Measurements from ENCODE around the gene SYCE1. TPM values are rescaled to one million over a fixed set of nuclear protein-coding genes. Genes with fewer than 3 reads are reported as not detected.
"Not testable (repeated sequence)": the region's sequence is repeated elsewhere in the genome, so short reads cannot be mapped to it uniquely, and the experiment has no call there.

The SYCE1 gene, protein sequence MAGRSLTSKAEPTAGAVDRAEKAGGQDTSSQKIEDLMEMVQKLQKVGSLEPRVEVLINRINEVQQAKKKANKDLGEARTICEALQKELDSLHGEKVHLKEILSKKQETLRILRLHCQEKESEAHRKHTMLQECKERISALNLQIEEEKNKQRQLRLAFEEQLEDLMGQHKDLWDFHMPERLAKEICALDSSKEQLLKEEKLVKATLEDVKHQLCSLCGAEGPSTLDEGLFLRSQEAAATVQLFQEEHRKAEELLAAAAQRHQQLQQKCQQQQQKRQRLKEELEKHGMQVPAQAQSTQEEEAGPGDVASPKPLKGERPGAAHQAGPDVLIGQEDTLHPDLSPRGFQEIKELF
- total RNA-seq: 0.35 TPM
- long read RNA-seq, partial matches to known transcripts: 0 of 1 reads
- long read RNA-seq, other reads (novel, unspliced or antisense): 0 of 1 reads

- intact Hi-C loops (cut with DNase I): no loop called here
Observed at GRCh38 chr10:133565441-133566294, at the start of gene SYCE1. Gene SYCE1, minus strand, starts transcription at chr10:133565583. Its CDS starts 54 bp downstream, at chr10:133565529.

GRCh38 chr10:133614830-133615580 is 49.6 kb upstream of the SYCE1 start:
- intact Hi-C loops (cut with DNase I): no loop called here
- no peak for DNase-seq (ENCODE audit: missing footprints)
- ATAC-seq: no peak

More at GRCh38 chr10:133565441-133566294, at the start of gene SYCE1:
- ATAC-seq (peak; percentile 21), DNase-seq (ENCODE audit: missing footprints) (peak; percentile 69)

DNA sequence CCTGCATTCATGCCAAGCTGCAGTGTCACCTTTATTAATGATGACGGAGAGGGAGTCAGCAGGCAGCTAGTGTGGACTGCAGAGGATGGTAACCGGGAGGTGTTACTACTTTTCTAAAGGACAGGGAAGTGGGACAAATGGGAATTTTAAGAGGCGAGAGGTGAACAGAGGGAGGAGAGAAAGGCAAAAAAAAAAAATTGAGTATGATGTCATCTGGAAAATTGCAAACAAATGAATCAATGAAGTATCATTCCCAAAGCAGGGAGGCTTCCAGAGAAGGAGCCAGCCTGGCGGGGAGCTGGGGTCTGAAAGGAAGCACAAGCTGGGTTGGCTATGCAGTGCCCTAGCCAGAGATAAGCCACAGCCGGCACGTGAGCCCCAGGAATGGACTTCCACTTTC is 48.3 kb upstream of the SYCE1 start:
- DNase-seq (ENCODE audit: missing footprints) (no peak), ATAC-seq (no peak)
- intact Hi-C loops (cut with DNase I): no loop called here

DNA sequence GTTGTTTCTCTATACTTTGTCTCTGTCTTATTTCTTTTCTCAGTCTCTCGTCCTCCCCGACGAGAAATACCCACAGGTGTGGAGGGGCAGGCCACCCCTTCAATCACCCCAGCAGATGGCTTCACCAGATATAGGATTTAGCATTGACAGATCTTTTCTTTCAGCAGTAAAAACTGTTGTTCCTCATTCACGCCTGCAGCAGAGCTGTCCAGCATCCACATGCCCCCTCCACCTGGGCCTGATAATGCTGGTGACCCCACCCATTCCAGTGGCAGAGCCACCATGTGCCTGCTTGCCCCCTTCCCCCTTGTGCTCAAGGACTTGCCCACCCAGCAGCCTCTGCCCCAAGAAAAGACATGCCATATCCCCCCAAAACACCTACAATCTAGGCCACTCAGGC is 45.7 kb upstream of the SYCE1 start:
- intact Hi-C loops (cut with DNase I): no loop called here
- DNase-seq (ENCODE audit: missing footprints): no peak

DNA sequence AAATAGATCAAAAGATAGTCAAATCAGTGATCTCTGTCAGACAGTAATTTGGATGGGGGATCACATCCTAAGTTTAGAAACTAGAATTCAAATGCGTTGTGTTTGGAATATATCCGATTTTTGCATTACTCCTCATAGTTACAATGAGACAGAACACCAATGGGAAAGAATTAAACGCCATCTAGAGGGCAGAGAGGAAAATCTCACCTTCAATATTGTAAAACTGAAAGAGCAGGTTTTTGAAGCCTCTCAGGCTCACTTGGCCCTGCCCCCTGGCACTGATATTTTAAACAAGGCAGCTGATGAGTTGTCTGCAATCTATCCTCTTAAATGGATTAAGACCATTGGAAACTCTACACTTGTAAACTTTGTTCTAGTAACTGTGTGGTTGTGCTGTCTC is 43.5 kb upstream of the SYCE1 start:
- DNase-seq (ENCODE audit: missing footprints) (no peak), ATAC-seq (no peak)

More for the DNA sequence above, 45.7 kb upstream of the SYCE1 start:
- ATAC-seq: no peak

GRCh38 chr10:133603434-133603833 is 38.1 kb upstream of the SYCE1 start:
- ATAC-seq; intact Hi-C loops (cut with DNase I); DNase-seq (ENCODE audit: missing footprints): not testable (repeated sequence)

More for the DNA sequence above, 43.5 kb upstream of the SYCE1 start:
- intact Hi-C loops (cut with DNase I): loop anchor here (5.0 kb wide), 2 partner anchors 172 to 282 kb away; no protein-coding TSS in a partner anchor

GRCh38 chr10:133600657-133601056 is 35.3 kb upstream of the SYCE1 start:
- intact Hi-C loops (cut with DNase I): no loop called here
- ATAC-seq (no peak), DNase-seq (ENCODE audit: missing footprints) (no peak)

DNA sequence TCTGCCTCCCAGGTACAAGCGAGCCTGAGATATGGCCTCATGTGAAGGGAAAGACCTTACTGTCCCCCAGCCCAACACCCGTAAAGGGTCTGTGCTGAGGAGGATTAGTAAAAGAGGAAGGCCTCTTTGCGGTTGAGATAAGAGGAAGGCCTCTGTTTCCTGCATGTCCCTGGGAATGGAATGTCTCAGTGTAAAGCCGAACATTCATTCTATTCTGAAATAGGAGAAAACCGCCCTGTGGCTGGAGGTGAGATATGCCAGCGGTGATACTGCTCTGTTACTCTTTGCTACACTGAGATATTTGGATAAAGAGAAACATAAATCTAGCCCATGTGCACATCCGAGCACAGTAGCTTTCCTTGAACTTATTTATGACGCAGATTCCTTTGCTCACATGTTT is 34.5 kb upstream of the SYCE1 start:
- intact Hi-C loops (cut with DNase I); DNase-seq (ENCODE audit: missing footprints); ATAC-seq: not testable (repeated sequence)

- ATAC-seq: no peak
- intact Hi-C loops (cut with DNase I): no loop called here
Observed at GRCh38 chr10:133592716-133593115, 27.3 kb upstream of the SYCE1 start.

GRCh38 chr10:133590970-133591359 is 25.6 kb upstream of the SYCE1 start:
- intact Hi-C loops (cut with DNase I): no loop called here
- DNase-seq (ENCODE audit: missing footprints): no peak

More at GRCh38 chr10:133592716-133593115, 27.3 kb upstream of the SYCE1 start:
- DNase-seq (ENCODE audit: missing footprints): no peak

GRCh38 chr10:133590226-133590969 is 25.0 kb upstream of the SYCE1 start:
- DNase-seq (ENCODE audit: missing footprints) (no peak), ATAC-seq (no peak)
- intact Hi-C loops (cut with DNase I): no loop called here

More at GRCh38 chr10:133590970-133591359, 25.6 kb upstream of the SYCE1 start:
- ATAC-seq: no peak

DNA sequence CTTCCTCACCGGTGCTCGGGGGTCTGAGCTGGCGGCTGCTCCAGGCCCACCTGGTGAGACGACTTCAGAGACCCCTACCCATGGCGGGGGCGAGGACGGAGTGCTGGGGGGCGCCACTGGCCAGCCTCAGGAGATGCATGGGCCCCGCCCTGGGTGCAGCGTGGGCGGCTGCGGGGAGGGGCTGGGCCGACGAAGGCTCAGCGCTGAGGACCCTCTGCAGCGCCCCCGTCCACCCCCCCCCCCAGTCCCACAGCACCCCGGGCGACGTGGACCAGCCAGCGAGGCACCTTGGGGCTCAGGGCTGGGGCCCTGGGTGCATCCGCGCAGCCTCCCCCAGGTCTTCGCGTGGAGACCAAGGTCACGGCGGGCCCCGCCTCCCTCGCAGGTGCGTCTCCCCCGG is 11.7 kb upstream of the SYCE1 start:
- DNase-seq (ENCODE audit: missing footprints); intact Hi-C loops (cut with DNase I): not testable (repeated sequence)
- ATAC-seq: peak; percentile 31

GRCh38 chr10:133573460-133573859 is 8.1 kb upstream of the SYCE1 start:
- DNase-seq (ENCODE audit: missing footprints); ATAC-seq; intact Hi-C loops (cut with DNase I): not testable (repeated sequence)

DNA sequence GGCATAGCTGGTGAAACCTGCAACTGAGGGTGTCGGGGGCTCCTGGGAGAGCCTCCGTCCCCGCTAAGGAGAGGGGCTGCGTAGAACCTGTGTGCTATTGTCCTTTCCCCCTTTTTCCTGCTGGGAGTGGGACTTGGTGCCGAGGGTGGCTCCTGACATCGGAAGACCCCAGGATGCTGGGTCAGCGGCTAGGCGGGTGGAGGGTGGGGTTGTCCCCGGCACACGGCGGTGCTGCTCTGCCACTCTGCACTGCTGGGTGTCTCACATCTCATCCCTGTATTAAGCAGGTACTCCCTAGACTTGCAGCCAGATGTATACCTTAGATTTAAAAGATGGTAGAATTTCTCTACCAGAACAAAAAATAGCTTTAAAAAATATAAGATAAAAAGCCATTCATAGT is 6.7 kb upstream of the SYCE1 start:
- ATAC-seq; DNase-seq (ENCODE audit: missing footprints); intact Hi-C loops (cut with DNase I): not testable (repeated sequence)

- intact Hi-C loops (cut with DNase I); ATAC-seq; DNase-seq (ENCODE audit: missing footprints): not testable (repeated sequence)
Observed at GRCh38 chr10:133569801-133570200, 4.4 kb upstream of the SYCE1 start.

DNA sequence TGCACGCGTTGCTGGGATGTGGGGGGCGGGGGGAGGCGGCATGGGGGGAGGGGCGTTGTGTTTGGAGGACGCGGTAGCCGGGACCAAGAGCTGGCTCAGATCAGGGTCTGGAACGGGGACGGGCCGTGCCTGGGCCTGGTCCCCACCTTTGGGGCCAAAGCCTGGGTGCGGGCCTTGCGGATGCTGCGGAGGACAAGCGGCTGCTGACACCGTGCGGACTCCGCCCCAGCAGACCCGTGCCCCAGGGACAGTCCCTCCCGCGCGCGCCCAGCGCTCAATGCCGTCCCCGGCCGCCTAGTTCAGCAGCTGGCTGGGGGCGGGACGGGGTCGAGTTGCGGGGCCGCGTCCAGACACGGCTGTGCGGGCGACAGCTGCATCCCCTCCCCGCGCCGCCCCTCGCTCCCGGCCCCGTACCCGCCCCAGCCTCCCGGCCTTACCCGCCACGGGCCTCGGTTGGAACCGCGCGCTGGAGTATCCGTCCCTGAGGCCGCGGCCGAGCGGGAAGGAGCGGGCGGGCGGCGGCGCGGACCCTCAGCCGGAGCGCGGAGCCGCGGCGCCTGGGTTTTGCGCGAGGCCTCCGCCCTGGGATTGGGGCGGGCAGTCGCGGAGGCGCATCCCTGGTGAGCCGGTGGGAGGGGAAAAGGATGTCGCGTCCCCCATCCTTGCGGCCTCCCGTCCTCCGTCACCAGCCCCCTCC is 3.6 kb upstream of the SYCE1 start:
- ATAC-seq; DNase-seq (ENCODE audit: missing footprints); intact Hi-C loops (cut with DNase I): not testable (repeated sequence)

DNA sequence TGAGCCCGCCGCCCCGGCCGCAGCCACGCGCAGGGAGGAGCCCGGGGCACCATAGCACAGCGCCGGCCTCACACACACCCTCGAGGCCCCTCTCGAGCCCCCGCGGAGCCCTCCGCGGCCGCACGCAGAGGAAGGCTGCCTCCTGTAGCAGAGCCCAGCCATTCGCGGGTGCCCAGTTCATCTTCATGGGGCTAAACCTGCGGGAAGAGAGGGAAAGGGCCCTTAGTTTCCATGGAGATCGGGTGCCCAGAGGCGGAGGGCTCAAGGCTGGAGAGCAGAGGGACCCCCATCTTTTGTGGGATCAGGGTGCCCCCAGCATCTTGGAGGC is 2.9 kb upstream of the SYCE1 start:
- DNase-seq (ENCODE audit: missing footprints) (no peak), ATAC-seq (no peak)
- intact Hi-C loops (cut with DNase I): no loop called here
